Neutrophil (primary cell): ENCODE data around the gene CDC42BPB.

Experiments
- H3K27ac ChIP-seq: fragments of 200-600 bp; sonication (generic); 2 replicates; pipeline ENCODE4 v1.5.1; 2016; ENCODE audit warnings: mild to moderate bottlenecking, moderate library complexity
- H3K27me3 ChIP-seq: fragments of 200-600 bp; sonication (generic); 2 replicates; pipeline ENCODE4 v1.6.0; 2016; ENCODE audit warnings: mild to moderate bottlenecking
- H3K36me3 ChIP-seq: fragments of 200-600 bp; sonication (generic); 2 replicates; pipeline ENCODE4 v1.5.1; 2017
- H3K4me1 ChIP-seq, 2 experiments: fragments of 200-600 bp in 1 of 2; sonication (generic) in 1 of 2; 1 replicate in 1 of 2; 2 replicates in 1 of 2; pipeline versions ENCODE4 v1.5.1 to v1.6.1; 2013 to 2016; ENCODE audit warnings: low read depth in 1 of 2, low read length in 1 of 2, mild to moderate bottlenecking in 1 of 2, moderate library complexity in 1 of 2; ENCODE audit not compliant: control insufficient read depth in 1 of 2, insufficient read depth in 1 of 2
- H3K4me3 ChIP-seq, 2 experiments: fragments of 200-600 bp in 1 of 2; sonication (generic) in 1 of 2; 1 replicate in 1 of 2; 2 replicates in 1 of 2; pipeline ENCODE4 v1.5.1; 2013 to 2016; ENCODE audit warnings: low read depth in 1 of 2, low read length in 1 of 2, mild to moderate bottlenecking in 1 of 2, moderate library complexity in 1 of 2
- H3K9me3 ChIP-seq: fragments of 200-600 bp; sonication (generic); 2 replicates; pipeline ENCODE4 v1.5.1; 2016
- TF ChIP-seq, protein P1 (sequence below): fragments of 200-600 bp; sonication (generic); IDR thresholded peaks from 2 replicates; pipeline ENCODE4 v1.5.1; 2016; ENCODE audit warnings: antibody characterized with exemption

CDC42BPB gene

GRCh38 chr14:103072595-103073366, 15.4 kb upstream of the CDC42BPB start:
- Histone ChIP-seq H3K27me3 (peaks cover 67% of the 10 kb centered on the region), H3K9me3 (no peaks in the 10 kb centered on the region), H3K4me1 (peaks cover 8 to 10% of the 10 kb centered on the region in 2 experiments), H3K27ac (no peak overlapping the region), H3K36me3 (no peaks in the 10 kb centered on the region), H3K4me3 (no peak overlapping the region)
- TF ChIP-seq, protein P1, sequence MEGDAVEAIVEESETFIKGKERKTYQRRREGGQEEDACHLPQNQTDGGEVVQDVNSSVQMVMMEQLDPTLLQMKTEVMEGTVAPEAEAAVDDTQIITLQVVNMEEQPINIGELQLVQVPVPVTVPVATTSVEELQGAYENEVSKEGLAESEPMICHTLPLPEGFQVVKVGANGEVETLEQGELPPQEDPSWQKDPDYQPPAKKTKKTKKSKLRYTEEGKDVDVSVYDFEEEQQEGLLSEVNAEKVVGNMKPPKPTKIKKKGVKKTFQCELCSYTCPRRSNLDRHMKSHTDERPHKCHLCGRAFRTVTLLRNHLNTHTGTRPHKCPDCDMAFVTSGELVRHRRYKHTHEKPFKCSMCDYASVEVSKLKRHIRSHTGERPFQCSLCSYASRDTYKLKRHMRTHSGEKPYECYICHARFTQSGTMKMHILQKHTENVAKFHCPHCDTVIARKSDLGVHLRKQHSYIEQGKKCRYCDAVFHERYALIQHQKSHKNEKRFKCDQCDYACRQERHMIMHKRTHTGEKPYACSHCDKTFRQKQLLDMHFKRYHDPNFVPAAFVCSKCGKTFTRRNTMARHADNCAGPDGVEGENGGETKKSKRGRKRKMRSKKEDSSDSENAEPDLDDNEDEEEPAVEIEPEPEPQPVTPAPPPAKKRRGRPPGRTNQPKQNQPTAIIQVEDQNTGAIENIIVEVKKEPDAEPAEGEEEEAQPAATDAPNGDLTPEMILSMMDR, result no peak

DNA sequence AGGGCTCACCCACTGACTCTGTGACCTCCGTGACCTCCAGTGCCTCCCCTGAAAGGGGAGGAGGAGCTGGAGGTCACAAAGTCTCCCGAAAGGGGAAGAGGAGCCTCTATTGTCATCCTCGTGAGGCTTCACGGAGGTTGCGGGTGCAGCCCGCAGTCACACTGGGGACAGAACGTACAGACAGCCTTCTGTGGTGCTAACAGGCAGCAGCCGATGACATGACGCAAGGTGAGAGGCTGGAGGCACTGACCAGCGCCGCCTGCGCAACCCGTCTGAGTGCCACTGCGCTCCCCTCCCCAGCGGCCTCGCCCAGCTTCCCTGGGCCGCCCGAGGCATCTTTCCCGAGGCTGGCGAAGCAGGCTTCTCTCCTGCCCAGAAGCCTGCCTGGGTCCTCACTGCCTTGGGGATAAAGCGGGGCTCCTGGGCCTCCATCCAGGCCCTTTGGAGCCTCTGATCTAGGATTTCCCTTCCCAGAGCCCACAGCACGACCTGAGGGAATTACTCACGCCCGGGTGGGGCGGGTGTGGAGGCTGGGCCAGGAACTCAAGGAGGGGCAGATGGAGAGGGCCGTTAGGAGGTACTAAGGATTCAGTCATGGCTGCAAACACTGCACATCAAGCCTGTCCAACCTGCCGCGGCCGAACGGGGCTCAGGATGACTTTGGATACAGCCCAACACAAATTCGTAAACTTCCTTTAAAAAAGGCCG, 14.3 kb upstream of the CDC42BPB start:
- Histone ChIP-seq H3K9me3 (no peaks in the 10 kb centered on the region), H3K36me3 (no peaks in the 10 kb centered on the region), H3K4me1 (peaks cover 8 to 10% of the 10 kb centered on the region in 2 experiments), H3K4me3 (no peak overlapping the region), H3K27ac (no peak overlapping the region), H3K27me3 (peaks cover 64% of the 10 kb centered on the region)
- TF ChIP-seq, protein P1, result no peak

DNA sequence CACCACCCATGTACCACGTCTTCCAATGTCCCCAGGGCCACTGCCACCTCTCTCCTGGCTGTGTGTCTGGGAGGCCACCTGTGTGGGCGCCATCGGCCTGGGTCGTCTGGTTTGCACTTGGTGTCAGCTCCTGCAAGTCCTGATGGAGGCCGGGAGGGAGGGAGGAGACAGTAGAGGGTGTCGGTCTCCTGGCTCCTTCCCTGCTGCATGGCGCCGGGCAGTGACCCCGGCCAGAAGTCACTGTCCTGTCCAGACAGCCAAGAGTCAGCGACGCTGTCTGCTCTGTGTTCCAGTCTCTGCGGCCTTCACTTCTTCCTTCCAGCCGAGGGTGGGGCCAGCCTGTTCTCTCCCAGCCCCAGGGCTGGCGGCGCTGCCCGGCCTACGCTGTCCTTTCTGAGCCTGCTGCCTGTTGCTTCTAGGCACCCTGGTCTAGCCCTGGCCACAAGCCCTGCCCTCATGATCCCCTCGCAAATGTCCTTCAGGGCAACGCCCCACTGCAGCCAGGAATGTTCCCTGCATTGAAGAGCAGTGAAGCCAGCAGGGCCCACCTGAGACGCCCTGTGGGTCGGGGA, 13.7 kb upstream of the CDC42BPB start:
- TF ChIP-seq, protein P1, result no peak
- no peaks in the 10 kb centered on the region for H3K36me3 ChIP-seq
- no peaks in the 10 kb centered on the region for H3K9me3 ChIP-seq
- peaks cover 8 to 10% of the 10 kb centered on the region in 2 experiments for H3K4me1 ChIP-seq
- peaks cover 62% of the 10 kb centered on the region for H3K27me3 ChIP-seq
- no peak overlapping the region for H3K27ac ChIP-seq
- no peak overlapping the region for H3K4me3 ChIP-seq

DNA sequence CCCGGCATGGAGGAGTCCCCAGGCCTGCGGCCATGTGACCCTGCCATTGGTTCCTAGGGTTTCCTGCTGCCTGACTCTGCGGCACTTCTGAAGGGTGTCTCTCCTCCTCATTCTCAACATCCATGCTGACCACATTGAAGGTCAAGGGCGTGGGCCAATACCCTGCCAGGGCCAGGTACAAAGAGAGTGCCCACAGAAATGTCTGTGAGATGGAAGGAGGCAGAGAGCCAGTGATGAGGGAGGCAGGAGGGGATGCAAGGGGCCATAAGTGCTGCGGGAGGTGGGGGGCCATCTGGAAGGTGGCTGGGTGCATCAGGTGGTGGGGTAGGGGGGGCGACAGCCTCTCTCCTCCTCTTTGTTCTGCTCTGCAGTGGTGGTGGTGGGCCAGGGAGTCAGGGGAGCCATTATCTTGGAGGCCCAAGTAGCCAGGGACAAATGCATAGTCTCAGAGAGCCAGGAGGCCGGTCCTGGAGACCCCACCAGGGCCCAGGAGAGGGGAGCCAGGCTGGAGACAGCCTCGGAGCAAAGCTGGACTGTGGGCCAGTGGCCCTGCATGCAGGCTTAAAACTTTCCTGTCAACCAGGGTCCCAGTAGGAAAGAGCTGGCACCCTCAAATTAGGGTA, 13.0 kb upstream of the CDC42BPB start:
- Histone ChIP-seq H3K4me1 (peaks cover 3 to 4% of the 10 kb centered on the region in 2 experiments), H3K27ac (no peak overlapping the region), H3K36me3 (no peaks in the 10 kb centered on the region), H3K4me3 (no peak overlapping the region), H3K9me3 (no peaks in the 10 kb centered on the region), H3K27me3 (peaks cover 61% of the 10 kb centered on the region)
- TF ChIP-seq, protein P1, result no peak

DNA sequence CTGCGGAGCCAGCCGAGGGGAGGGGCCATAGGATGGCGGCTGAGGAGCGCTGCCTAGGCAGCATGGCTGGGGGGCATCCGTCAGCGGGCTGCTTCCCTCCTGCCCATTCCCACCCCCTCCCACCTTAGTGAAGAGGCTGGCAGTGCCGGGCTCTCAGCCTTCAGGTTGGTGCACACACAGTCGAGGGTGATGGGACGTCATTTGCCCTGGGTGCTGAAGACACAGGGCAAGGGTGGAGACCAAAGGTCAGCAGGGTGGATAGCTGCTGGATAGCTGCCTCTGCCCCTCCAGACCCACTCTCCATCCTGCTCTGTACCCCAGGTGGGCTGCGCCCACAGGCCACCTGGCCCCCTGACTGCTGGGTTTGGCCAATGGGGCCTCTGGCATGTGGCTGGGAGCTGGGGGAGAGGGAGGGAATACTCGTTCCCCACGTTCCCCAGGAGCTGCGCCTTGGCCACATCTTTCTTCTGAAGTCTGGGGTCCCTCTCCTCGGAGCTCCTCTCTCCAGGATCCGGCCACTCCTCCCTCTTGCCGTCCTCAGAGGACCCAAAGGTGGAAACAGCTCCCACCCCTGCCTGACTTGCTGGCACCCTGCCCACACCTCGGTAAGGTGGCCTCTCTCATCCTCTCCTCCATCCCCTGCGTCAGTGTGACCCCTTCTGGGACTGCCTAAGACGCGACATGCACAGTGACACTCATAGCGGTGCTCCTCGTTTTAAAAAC, 11.2 kb upstream of the CDC42BPB start:
- TF ChIP-seq, protein P1, result no peak
- Histone ChIP-seq H3K9me3 (no peaks in the 10 kb centered on the region), H3K36me3 (no peaks in the 10 kb centered on the region), H3K4me3 (no peak overlapping the region), H3K4me1 (no peaks in the 10 kb centered on the region), H3K27me3 (peaks cover 51% of the 10 kb centered on the region), H3K27ac (no peak overlapping the region)
